Measurements from ENCODE around the gene KRTAP13-4.

- TF ChIP-seq CTCF (IDR thresholded peaks at IDR 0.05): no peak
- no peak for TF ChIP-seq EZH2 (IDR thresholded peaks at IDR 0.05; ENCODE audit: borderline replicate concordance, insufficient read depth, low read depth, low read length, poor library complexity, severe bottlenecking)
Observed at GRCh38 chr21:30468900-30469714, 39.1 kb downstream of the KRTAP13-4 start.
